A172 (cell line): Measurements from ENCODE around the gene KRTAP19-7. TPM values are rescaled to one million over a fixed set of nuclear protein-coding genes. Genes with fewer than 3 reads are reported as not detected.

ENCODE experiments used
- DNase-seq: peaks from one replicate; pipeline ENCODE4 v3.0.0-alpha.2; 2015; ENCODE audit warnings: low spot score
- total RNA-seq: library from RNA; depleted of rRNA; stranded (reverse); fragments of >200 nt; shearing (Covaris generic); gene quantifications from 2 replicates; pipeline ENCODE4 v1.2.3, GENCODE V29; 2014; rRNA removed

The KRTAP19-7 gene
- total RNA-seq, result not detected in 2 replicates

GRCh38 chr21:30561264-30561895 lies at the start of gene KRTAP19-7:
TSS of gene KRTAP19-7 (minus strand) at chr21:30561314. CDS start at chr21:30561289, 25 bp downstream.
- no peak for DNase-seq

DNA sequence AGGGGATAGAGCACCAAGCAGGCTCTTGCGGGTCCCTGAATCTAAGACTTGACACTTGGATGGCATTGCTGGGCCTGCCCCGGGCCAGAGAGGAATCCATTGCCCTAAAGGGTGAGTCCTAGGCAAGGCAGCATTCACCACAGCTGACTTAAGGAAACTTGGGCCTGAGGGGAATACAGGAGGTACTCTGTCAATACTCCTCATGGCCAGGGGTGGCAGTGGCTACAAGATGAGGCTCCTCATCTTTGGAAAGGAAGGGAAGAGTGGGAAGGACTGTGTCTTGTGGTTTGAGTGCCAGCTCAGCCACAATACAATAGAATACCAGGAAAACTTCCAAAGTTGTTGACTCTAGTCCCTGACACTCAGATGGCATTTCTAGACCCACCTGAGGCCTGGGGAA lies 44.9 kb upstream of the KRTAP19-7 start:
- DNase-seq, result no peak

DNA sequence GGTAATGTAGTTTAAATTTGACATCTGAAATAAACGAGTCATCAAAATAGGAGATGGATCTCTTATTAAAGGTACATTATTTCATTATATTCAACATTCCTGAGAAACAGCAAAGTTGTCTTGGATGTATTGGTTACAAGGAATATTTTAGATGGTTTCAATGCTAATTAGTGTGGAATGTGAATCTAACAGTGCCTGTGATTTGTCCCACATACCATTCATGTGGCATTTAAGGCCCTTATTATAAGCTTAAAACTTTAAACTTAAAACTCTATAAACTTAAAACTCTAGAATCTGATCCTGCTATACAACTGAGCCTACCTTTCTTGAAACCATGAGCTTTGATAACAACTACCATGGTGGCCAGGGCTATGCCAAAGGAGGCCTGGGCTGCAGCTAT lies 39.7 kb upstream of the KRTAP19-7 start, which contains the start of gene KRTAP22-1:
KRTAP22-1 (plus strand) TSS at position 301 of the 400 bp plus-strand sequence.
- DNase-seq, result no peak

GRCh38 chr21:30598802-30599201 lies 37.7 kb upstream of the KRTAP19-7 start, which contains the start of gene KRTAP6-2:
TSS of gene KRTAP6-2 (minus strand) at chr21:30598902. CDS start at chr21:30598874, 28 bp downstream.
- DNase-seq, result no peak

GRCh38 chr21:30592140-30592539 lies 31.0 kb upstream of the KRTAP19-7 start, which contains the start of gene KRTAP6-3:
TSS of gene KRTAP6-3 (plus strand) at chr21:30592440. CDS start at chr21:30592446, 6 bp downstream.
- DNase-seq, result no peak

DNA sequence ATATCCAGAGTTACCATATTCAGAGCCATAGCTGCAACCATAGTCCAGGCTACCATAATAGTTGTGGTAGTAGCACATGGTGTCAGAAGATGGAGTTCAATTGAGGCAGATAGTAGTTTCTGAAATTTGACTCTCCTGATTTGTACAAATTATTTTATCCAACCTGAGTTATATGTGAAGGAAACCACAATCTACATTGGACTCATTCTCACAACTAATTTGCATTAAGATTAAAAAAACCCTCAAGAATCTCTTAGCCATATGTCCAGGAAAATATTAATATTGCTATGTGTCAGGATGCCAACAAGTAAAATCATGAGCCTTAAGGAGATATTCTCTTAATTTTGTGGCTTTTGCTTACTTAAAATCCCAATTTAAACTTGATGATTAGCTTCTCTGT lies 29.2 kb upstream of the KRTAP19-7 start, which contains the start of gene KRTAP22-2:
KRTAP22-2 (minus strand) TSS at position 101 of the 400 bp plus-strand sequence.
- no peak for DNase-seq

DNA sequence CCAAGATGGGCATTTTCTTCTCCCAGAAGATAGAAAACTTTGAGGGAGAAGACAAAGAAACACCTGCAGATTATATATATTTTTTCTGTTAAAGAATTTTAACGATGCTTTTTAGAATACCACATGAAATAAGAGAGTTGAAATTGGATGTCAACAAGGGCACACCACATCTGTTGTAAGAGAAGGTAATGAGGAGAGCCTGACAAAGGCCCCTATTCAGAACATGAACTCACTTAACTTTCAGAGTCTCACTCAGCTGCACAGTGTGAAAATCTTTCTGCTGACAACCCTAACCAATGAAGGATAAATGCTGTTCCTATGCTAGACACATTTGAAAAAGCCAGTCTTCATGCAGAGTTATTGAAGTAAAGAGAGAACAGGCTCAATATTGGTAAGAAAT lies 21.8 kb upstream of the KRTAP19-7 start:
- DNase-seq, result no peak

- no peak for DNase-seq
Observed at GRCh38 chr21:30580132-30580531, 19.0 kb upstream of the KRTAP19-7 start.

GRCh38 chr21:30579346-30579745 lies 18.2 kb upstream of the KRTAP19-7 start:
- DNase-seq, result no peak

DNA sequence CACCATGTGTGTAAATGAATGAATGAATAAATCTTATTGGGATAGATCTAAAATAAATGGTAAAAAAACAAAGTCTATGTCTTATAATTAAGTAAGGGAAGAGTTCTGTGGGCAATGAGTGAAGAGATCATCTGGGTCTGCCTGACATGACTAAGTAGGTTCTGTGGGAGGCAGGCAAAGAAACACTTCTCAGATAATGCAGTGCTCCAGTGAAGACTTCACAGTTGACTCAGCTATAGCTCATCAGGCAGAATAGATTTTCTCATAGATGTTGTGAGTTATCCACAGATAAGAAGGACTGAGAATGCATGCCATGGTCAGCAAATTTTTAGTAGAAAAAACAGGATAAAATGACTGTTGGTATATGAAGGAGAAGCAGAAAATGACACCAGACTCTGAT lies 16.7 kb upstream of the KRTAP19-7 start:
- DNase-seq, result no peak

GRCh38 chr21:30567617-30568016 lies 6.5 kb upstream of the KRTAP19-7 start:
- no peak for DNase-seq

DNA sequence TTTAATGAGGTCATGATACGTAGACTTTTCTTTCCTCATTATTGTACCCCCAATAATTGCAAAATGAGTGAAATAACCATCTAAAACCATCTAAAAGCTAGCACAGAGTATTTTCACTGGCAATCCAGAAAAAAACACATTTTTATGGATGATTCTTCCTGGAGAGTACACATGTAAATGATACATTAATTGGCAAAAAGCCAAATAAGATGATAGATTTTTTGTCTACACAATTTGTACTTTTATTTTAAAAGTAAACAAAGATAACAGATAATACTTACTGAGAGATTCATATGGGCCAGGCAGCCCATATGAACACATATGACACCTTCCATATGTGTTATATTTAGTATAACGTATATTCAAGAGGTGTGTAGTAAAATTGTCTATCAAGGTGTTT lies 2.5 kb upstream of the KRTAP19-7 start:
- DNase-seq, result no peak

GRCh38 chr21:30563072-30563471 lies 2.0 kb upstream of the KRTAP19-7 start:
- DNase-seq, result no peak

- DNase-seq, result no peak
Observed at GRCh38 chr21:30561957-30562356, 843 bp upstream of the KRTAP19-7 start.

DNA sequence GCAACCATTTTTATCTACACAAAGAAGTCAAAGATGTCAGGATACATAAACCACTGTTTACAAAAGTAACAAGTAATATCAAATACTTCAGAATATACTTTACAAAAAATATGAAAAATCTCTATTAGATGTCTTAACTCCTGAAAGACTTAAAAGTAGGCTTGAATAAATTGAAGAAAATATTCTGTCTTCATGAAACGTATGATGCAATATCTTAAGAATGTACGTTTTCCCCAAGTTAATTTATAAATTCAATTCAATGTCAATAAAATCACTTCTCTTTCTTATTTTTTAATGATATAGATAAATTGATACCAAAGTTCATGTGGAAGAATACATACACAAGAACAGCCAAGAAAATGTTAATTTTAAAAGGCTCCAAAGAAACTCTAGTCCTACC lies 6.0 kb downstream of the KRTAP19-7 start:
- no peak for DNase-seq

- no peak for DNase-seq
Observed at GRCh38 chr21:30552782-30553181, 8.3 kb downstream of the KRTAP19-7 start.

DNA sequence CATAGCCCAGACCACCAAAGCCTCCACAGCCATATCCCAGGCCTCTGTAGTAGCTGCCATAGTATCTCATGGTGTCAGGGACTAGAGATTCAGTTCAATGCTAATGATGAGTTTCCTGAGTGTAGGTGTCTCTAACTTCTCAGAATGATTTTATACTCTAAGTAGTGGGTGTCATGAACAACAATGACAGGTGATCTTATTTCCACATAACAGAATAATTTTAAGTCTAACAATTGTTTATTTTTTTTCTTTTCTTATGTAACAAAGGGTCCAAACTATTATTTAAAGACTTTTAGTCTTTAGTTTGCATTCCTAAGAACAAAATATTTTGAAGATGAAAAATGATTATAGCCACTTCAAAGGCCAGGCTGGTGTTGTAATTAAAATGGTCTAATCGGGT lies 19.4 kb downstream of the KRTAP19-7 start, which contains the start of gene KRTAP19-6:
KRTAP19-6 (minus strand) TSS at position 101 of the 400 bp plus-strand sequence; CDS start at position 70, 31 bp downstream.
- no peak for DNase-seq

- DNase-seq, result no peak
Observed at GRCh38 chr21:30518876-30519275, 42.2 kb downstream of the KRTAP19-7 start.

DNA sequence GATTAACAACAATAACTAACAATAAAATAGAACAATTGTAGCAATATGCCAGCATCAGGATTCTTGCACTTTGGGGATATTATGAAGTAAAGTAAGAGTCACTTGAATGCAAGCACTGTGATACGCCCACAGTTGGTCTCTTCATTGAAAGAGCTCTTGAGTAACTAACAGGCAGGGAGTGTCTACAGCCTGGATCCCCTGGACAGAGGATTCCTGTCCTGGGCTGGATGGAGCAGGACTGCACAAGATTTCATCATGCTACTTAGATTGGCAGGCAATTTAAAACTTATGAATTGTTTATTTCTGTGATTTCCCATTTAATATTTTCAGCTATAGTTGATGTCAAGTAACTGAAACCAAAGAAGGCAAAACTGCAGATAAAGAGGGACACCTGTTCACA lies 45.4 kb downstream of the KRTAP19-7 start:
- no peak for DNase-seq
